Measurements from ENCODE around the gene UPF1. TPM values are rescaled to one million over a fixed set of nuclear protein-coding genes. Genes with fewer than 3 reads are reported as not detected.

Gene UPF1
- total RNA-seq, 1 donor from 2014 or later: 51.6 TPM

DNA sequence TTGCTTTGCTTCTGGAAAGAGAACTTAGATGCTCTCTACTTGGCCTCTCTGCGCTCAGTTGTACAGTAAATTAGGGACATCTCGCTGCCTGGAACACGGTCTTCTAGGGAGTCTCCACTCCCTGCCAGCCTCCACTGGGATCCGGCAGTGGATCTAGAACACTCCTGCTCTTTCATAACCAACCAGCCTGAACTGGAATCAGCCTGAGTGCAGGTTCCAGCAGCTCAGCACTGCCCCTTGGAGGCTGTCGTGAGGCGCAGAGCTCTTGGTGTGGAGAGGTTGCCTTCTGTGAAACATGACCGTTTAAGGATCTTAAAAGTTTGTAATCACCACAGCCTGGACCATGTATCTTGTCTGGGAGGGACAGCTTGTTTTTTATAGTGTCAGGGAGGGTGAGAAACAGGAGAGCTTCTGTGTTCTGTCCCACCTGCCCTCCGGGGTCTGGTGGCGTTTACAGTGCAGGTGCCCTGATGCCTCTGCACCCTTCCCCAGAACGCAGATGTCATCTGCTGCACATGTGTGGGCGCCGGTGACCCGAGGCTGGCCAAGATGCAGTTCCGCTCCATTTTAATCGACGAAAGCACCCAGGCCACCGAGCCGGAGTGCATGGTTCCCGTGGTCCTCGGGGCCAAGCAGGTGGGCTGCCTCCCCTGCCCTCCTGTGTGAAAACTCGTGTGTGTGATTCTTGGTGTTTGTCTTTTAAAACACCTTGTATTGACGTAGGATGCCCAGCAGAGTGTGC is 24.8 kb downstream of the UPF1 start:
- DNase-seq (ENCODE audit: low read depth in 2 of 2): peak; percentile 49 to 58

DNA sequence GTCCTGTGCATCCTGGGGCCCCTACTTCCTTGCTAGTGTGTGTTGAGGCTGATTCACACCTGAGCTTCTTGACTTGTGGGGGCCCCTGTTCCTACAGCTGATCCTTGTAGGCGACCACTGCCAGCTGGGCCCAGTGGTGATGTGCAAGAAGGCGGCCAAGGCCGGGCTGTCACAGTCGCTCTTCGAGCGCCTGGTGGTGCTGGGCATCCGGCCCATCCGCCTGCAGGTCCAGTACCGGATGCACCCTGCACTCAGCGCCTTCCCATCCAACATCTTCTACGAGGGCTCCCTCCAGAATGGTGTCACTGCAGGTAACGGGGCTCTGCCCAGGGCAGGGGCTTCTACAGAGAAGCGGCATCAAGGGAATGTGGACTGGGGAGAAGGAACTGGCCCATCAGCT is 25.5 kb downstream of the UPF1 start:
- DNase-seq (ENCODE audit: low read depth in 2 of 2): no peak

DNA sequence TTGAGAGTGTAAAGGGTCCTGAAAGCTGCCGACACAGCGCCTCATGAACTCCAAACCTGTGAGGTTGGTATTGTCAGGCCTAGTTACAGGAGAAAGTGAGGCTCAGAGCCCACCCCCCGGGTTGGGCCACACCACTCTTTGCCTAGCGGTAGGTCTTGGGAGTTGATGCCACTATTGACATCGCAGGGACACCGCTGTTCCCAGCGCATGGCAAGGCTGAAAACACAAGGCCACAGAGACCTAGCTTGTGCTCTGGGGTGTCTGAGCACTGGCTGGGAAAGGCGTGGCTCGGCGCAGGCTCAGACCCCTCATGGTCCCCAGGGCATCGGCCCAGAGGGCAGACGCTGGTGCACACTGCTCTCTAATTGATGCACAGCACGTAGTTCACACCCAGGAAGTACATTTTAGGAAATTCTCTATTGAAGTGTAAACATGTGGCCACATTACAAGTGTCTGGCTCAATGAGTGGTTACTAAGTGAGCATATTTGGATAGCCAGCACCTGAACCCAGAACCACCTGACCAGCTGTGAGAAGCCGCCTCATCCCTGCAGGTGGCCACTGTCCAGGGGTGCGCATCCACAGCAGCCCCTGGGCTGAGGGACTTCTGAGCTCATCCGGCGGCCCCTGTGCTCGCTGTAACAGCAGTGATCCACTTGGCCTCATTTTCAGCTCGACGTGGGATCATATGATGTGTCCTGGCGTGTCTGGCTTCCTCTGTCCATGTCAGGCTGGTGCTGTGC is 27.3 kb downstream of the UPF1 start:
- DNase-seq (ENCODE audit: low read depth in 2 of 2): peak in 1 of 2 donors; percentile 71

DNA sequence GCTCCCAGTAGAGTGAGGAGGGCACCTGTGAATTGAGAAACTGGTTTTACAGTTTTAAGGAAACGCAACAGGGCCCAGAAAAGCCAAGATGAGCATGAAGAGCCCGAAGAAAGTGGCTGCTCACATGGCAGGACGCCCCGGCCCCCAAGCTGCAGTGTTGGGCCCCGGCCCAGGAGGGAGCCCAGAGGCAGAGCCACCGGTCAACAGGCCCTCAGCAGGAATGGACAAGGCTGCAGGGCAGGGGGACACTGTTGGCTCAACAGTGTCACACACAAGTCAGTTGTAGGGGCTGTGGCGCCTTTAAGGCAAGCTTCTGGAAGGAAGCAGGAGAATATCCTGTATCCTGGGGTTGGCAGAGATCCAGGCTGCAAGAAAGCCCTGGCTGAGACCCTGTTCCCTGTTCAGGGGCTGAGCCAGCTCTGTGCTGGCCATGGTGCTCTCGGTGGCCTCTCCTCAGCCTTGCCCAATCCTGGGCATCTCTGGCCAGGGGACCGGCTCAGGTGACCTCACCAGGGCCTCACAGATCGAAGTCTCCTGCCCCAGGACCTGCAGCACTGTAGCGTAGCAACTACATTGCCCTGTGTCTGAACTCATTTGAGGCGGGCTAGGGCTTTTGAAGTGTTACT is 28.0 kb downstream of the UPF1 start:
- peak; percentile 38 to 83 for DNase-seq (ENCODE audit: low read depth in 2 of 2)

DNA sequence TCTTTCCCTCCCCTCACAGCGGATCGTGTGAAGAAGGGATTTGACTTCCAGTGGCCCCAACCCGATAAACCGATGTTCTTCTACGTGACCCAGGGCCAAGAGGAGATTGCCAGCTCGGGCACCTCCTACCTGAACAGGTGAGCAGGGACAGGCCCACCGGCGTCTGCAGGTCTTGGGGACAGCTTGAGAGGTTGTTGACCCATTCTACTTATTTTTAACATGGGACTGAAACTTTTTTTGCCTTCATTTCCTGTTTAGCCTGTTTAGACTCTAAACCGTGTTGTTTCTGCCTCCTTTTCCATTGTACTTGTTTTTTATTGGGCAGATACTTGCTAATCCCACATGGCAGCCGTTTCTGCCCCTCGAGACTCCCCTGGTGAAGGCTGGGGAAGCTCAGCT is 28.5 kb downstream of the UPF1 start:
- DNase-seq (ENCODE audit: low read depth in 2 of 2): no peak

DNA sequence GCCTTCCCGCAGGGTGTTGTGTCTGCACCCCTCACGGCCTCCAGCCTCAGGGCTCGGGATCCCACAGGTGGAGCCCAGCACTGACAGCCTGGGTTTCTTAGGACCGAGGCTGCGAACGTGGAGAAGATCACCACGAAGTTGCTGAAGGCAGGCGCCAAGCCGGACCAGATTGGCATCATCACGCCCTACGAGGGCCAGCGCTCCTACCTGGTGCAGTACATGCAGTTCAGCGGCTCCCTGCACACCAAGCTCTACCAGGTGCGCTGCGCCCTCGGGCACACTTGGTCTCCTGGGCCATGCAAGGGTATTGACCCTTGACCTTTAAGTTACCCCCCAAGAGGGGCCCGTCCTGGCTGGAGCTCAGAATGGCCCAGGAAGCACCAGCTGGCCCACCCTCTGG is 29.0 kb downstream of the UPF1 start:
- DNase-seq (ENCODE audit: low read depth in 2 of 2): no peak

DNA sequence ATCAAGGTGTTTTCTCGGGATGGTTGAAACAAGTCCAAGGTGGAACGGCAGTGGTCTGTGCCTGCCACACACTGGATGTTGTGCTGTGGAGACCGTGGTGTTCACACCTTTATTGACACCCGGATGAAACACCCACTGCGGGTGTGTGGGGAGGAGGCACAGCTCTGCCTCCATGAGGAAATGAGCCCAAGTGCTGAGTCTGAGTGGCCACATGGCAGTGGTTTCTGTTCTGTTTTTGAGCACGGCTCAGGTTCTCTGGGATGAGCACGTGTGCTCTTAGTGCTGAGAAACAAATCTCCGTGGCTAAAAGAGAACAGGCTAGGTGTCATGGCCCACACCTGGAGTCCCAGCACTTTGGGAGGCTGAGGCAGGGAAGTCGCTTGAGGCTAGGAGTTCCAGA is 29.5 kb downstream of the UPF1 start:
- DNase-seq (ENCODE audit: low read depth in 2 of 2): no peak

DNA sequence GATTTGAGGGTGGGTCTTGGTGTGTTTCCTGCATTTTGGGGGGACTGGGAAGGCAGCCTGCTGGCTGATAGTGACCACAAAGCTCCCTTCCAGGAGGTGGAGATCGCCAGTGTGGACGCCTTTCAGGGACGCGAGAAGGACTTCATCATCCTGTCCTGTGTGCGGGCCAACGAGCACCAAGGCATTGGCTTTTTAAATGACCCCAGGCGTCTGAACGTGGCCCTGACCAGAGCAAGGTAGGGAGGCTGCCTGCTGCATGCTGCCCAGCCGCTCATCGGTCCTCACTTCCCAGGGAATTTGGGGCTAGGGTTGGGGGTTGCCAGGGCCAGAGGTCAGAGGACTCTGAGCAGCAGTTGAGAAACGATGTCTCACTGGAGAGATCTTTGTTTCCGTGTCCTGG is 30.2 kb downstream of the UPF1 start:
- DNase-seq (ENCODE audit: low read depth in 2 of 2): no peak

DNA sequence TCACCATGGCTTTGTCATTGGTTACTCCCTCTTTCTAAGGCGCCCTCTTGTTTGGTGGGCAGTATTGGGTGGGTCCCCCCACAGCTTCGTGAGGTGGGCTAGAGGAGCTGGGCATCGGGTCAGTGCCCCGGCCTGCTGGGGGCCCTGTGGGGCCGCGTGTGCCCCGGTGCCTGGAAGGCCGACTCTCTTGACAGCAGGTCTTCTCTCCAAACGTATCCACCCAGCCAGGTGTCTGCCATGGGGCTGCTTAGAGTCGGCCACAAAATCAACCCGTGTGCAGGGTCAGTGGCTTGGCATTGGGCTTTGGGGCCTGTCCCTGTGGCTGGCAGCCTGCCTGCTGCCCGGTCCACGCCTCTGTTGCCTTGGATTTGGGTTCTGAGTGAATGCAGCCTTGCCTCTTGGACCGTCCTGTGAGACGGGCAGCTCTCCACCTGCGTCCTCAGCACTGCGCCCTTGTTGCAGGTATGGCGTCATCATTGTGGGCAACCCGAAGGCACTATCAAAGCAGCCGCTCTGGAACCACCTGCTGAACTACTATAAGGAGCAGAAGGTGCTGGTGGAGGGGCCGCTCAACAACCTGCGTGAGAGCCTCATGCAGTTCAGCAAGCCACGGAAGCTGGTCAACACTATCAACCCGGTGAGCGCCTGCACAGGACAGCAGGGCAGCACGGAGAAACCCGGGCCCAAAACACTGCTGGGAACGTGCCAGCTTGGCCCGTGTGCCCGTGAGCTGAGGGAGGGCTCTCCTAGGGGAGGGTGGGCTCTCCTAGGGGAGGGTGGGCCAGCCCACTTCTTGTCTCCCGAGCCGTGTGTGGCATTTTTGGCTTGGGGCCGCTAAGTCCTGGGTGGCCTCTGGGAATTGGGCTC is 31.4 kb downstream of the UPF1 start:
- DNase-seq (ENCODE audit: low read depth in 2 of 2): no peak

DNA sequence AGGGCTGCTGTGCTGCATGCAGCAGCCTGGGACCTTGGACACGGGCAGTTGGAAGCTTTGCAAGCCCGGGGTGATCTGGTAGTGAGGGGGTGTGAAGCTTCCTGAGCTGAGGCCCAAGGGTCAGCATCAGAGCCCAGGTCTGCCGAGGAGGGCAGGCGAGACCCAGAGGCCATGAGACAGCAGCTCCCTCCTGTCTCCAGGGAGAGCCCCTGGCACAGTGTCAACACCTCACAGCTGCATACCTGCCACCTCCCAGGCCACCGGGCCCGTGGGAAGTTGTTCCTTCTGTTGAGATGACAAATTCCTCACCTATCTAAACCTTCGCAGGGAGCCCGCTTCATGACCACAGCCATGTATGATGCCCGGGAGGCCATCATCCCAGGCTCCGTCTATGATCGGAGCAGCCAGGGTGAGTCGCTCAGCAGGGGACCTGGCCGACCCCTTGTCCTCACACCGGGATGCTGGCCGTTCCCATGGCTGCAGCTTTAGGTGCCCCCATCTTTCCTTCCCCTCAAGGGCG is 32.1 kb downstream of the UPF1 start:
- no peak for DNase-seq (ENCODE audit: low read depth in 2 of 2)

DNA sequence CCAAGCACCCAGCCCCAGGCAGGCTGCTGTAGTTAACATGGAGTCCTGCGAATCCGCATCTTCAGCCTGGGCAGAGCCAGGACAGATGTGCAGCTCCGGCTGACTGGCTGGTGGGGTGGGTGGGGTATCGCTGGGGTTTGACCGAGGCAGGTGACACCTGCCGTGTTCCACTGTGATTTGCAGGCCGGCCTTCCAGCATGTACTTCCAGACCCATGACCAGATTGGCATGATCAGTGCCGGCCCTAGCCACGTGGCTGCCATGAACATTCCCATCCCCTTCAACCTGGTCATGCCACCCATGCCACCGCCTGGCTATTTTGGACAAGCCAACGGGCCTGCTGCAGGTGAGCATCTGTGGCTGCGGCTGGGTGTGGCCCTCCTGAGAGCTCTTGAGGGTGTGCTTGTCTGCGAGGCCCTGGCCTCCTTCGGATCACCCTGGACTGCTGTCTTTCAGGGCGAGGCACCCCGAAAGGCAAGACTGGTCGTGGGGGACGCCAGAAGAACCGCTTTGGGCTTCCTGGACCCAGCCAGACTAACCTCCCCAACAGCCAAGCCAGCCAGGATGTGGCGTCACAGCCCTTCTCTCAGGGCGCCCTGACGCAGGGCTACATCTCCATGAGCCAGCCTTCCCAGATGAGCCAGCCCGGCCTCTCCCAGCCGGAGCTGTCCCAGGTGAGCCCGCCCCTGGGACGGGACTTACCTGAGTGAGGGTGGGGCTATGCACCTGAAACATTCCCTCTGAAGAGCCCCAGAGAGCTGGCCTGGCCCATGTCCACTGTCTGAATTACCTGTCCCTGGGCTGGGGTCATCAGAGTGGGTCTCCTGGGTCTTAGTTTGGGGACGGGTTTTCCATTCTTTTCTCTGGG is 33.6 kb downstream of the UPF1 start:
- DNase-seq (ENCODE audit: low read depth in 2 of 2): no peak

DNA sequence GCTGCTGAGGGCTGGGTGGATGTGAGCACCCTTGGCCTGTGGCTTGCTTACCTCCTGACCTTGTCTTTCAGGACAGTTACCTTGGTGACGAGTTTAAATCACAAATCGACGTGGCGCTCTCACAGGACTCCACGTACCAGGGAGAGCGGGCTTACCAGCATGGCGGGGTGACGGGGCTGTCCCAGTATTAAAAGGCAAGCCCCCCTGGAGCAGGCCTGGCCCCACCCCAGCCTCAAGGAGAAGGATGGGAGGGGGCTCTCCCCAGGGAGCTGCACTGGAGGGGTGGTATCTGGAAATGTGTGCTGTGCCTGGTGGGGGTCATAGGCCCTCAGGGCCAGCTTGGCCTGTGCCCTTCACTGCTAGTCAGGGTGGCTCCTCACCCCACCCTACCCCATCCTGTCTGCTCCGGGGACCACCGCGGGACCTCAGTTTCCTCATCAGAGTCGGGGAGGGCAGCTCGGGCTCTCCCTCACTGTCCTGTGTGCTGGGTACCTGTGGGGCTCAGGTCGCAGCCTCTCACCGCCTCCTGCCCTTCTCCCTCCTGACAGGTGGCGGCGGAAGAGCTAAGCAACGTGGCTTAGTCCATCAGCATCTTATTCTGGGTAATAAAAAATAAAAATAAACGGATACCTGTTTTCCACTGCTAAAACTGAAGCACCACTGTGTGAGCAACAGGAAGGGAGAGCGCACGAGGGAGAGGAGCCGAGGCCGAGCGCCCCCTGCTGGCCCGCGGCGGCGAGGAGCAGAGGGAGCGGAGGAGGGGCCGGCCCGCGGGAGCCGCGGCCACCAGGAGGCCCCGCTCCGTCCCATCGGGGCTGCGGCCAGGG is 34.4 kb downstream of the UPF1 start:
- peak; percentile 70 to 80 for DNase-seq (ENCODE audit: low read depth in 2 of 2)

DNA sequence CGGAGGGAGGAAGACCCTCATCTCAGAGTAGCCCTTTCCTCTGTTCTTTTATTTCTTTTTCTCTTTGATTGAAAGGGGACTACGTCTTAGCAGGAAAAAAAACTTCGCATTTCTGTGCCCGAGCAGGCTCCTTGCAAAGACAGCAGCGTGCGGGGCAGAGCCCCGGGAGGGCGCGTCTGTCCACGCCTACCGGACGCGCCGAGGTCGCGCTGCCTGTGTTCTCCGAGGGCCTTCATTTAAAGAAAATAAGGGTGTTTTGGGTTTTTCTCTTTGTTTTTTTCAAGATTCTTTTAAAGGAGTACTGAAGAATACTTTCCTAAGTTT is 35.0 kb downstream of the UPF1 start:
- DNase-seq (ENCODE audit: low read depth in 2 of 2): no peak

DNA sequence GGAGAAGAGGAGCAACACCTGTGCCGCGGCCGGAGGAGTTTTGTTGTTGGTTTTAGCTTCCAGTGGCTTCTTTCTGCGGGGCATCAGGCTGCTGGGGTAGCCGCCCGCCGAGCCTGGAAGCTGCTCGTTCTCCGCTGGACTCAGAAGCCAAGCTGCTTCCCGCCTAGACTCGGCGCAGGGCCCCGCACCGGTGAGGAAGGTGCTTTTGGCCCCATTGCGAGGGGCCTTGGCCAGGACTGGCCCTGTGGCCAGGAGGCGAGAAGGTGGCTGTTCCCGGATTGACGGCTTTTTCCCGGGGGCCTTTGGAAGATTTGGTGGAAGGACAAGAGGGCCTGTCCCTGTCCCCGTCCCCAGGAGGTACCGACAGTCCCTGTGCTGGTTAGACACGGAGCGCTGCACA is 35.4 kb downstream of the UPF1 start:
- no peak for DNase-seq (ENCODE audit: low read depth in 2 of 2)

DNA sequence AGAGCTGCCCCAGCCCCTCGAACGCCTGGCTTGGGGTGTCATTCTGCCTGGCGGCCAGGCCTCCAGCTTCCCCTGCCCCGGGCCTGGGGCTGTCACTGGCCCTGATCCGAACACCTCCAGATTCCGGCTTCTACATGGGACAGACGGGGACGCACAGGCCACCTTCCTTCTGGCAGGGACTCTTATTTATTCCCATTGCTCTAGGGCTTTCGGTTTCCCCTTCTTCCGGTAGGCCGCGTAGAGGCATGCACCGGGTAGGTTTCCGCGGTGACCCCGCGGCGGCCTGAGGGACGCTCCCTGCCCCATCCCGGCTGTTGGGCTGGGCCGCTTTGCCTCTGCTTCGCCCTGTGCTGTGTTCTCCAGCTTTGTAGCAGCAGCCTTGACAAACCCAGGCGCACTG is 36.0 kb downstream of the UPF1 start:
- DNase-seq (ENCODE audit: low read depth in 2 of 2): no peak

DNA sequence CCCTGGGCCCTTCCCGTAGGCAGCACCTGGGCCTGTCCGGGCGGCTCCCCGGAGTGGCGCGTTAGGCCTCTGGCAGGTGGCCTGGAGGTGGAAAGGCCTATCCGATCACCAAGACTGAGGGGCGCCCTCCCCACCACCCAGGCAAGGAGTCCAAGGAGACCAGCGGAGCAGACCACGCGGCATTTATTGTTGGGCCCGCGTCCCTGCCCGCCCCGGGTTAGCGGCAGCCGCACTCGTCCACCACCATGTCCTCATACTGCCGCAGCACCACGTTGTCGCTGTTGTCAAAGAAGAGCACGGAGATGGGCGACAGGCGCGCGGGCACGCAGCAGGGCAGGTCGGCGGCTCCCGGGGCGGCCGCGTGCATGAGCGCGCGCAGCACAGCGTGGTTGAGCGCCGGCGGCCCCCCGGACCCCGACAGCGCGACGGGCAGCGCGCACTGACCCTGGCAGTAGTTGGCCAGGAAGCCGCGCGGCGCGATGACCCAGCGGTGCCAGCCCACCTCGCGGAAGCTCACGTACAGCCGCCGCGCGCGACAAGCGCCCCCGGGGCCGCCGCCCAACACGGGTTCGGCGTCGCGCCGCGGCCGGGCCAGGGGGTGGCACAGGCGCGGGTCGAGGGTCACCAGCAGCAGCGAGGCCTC is 36.7 kb downstream of the UPF1 start:
- DNase-seq (ENCODE audit: low read depth in 2 of 2): peak in 1 of 2 donors; percentile 50

DNA sequence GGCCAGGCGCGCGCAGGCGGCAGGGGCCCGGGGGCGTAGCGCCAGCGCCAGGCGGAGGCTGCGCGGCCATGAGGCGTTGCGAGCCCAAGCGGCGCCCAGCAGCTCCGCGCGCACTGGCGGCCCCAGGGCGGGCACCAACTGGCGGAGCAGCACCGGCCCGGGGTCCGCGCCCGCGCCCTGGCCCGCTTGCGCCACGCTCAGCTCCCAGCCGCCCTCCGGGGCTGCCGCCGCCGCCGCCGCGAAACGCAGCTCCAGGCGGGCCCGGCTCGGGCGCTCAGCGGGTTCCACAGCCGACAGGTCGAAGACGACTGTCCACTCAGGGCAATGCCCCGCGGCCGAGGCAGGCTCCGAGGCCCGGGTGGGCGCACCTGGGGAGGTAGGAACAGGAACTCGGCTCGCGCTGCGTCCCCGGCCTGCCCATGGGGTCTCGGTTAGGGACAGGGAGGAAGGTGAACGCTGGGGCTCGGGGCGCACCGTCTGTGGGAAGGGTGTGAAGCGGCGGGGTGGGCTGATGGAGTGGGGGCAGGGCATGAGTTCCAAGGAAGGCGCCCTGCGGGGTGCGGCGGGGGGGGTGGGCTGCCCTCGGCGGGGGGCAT is 37.4 kb downstream of the UPF1 start:
- DNase-seq (ENCODE audit: low read depth in 2 of 2): peak; percentile 34 to 59

DNA sequence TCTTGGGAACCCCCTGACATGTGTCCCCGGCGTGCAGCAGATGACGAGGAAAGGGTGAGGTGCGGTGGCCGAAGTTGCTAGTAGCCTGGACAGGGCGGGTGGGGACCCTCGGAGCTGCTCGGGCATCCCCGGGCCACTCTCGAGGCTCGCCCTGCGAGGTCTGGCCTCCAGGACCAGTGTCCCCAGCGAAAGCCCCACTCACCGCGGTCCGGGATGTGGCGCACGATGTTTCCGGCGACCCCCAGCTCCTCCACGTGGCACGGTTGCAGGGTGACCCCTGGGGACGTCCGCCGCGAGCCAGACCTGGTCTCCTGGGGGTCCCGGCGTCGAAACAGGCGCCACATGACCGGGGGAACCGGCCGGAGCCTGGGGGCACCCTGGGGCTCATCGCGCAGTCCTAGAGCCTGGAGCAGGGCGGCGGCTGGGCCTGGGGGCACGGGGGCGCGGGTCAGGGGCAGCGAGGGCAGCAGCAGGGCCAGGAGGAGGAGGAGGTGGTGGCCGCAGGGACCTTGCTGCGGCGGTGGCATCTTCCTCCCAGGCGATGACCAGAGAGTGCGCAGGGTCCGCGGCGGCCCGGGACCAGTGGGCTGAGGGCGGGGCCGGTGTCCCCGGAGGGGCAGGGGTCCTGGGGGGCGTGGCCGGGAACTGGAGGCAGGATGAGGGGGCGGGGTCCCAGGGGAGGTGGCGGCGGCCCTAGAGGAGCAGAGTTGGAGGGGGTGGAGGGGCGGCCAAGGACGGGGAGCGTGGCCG is 38.2 kb downstream of the UPF1 start:
- DNase-seq (ENCODE audit: low read depth in 2 of 2): no peak
